ENCODE measurements around the gene CELSR1.

GRCh38 chr22:46428602-46429324, 108.7 kb downstream of the CELSR1 start:
- TF ChIP-seq, protein P1, sequence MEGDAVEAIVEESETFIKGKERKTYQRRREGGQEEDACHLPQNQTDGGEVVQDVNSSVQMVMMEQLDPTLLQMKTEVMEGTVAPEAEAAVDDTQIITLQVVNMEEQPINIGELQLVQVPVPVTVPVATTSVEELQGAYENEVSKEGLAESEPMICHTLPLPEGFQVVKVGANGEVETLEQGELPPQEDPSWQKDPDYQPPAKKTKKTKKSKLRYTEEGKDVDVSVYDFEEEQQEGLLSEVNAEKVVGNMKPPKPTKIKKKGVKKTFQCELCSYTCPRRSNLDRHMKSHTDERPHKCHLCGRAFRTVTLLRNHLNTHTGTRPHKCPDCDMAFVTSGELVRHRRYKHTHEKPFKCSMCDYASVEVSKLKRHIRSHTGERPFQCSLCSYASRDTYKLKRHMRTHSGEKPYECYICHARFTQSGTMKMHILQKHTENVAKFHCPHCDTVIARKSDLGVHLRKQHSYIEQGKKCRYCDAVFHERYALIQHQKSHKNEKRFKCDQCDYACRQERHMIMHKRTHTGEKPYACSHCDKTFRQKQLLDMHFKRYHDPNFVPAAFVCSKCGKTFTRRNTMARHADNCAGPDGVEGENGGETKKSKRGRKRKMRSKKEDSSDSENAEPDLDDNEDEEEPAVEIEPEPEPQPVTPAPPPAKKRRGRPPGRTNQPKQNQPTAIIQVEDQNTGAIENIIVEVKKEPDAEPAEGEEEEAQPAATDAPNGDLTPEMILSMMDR (IDR thresholded peaks at IDR 0.05): no peak
- TF ChIP-seq POLR2AphosphoS5 (IDR thresholded peaks at IDR 0.05): no peak
